Lower leg skin (tissue), 3 donors: Measurements from ENCODE around the gene DPYSL5.

Experiments used
- CTCF ChIP-seq, 3 donors: fragments of 450-650 bp; IDR thresholded peaks; one replicate each; pipeline ENCODE4 v1.5.1; 2016; ENCODE audit warnings: antibody characterized with exemption in 3 of 3, mild to moderate bottlenecking in 3 of 3, moderate library complexity in 2 of 3
- POLR2A ChIP-seq, 2 donors: fragments of 450-650 bp; IDR thresholded peaks; one replicate each; pipeline ENCODE4 v1.6.1; 2016 to 2017; ENCODE audit warnings: antibody characterized with exemption in 2 of 2, mild to moderate bottlenecking in 1 of 2, moderate library complexity in 1 of 2

GRCh38 chr2:26957534-26957933 is 109.6 kb downstream of the DPYSL5 start:
- no peak for TF ChIP-seq CTCF (IDR thresholded peaks at IDR 0.05)
- no peak for TF ChIP-seq POLR2A (IDR thresholded peaks at IDR 0.05)
